HepG2 (cell line): ENCODE results near the gene ERICH6. TPM values are rescaled to one million over a fixed set of nuclear protein-coding genes. Genes with fewer than 3 reads are reported as not detected.

Source experiments
- FOXA1 ChIP-seq, 2 experiments: fragments of 450-650 bp in 1 of 2; sonication (generic) in 1 of 2; formaldehyde crosslinking in 1 of 2; IDR thresholded peaks; 2 replicates each; pipeline versions ENCODE4 v1.4.0 to v1.6.1; 2016 to 2020; ENCODE audit warnings: missing genetic modification reagents in 1 of 2
- MBNL3 ChIP-seq: fragments of 250-450 bp; sonication (Bioruptor Pico); conservative IDR thresholded peaks from 2 replicates; pipeline ENCODE4 v1.8.0; 2022; ENCODE audit warnings: mild to moderate bottlenecking, inconsistent platforms
- NR3C1 ChIP-seq: sonication (generic); formaldehyde crosslinking; IDR thresholded peaks from 2 replicates; pipeline ENCODE4 v1.4.0; 2020; ENCODE audit warnings: missing genetic modification reagents
- POLR2A ChIP-seq, 2 experiments: IDR thresholded peaks; 2 replicates each; pipeline ENCODE4 v1.6.1; 2011; ENCODE audit warnings: low read depth in 2 of 2, low read length in 2 of 2, mild to moderate bottlenecking in 1 of 2, moderate library complexity in 1 of 2; ENCODE audit not compliant: insufficient read depth in 1 of 2
- SIN3A ChIP-seq: IDR thresholded peaks from 2 replicates; pipeline ENCODE4 v1.6.1; 2011; ENCODE audit warnings: low read depth, mild to moderate bottlenecking, control low read depth, low read length, borderline replicate concordance
- TCF12 ChIP-seq, 2 experiments: fragments of 450-650 bp in 1 of 2; sonication (generic) in 1 of 2; formaldehyde crosslinking in 1 of 2; IDR thresholded peaks; 2 replicates each; pipeline versions ENCODE4 v1.6.1 to v1.8.0; 2017 to 2022; ENCODE audit warnings: antibody characterized with exemption in 1 of 2, mild to moderate bottlenecking in 1 of 2, missing genetic modification reagents in 1 of 2, moderate library complexity in 1 of 2
- ZMYM4 ChIP-seq: sonication (generic); formaldehyde crosslinking; IDR thresholded peaks from 2 replicates; pipeline ENCODE4 v1.8.1; 2023; ENCODE audit warnings: mild to moderate bottlenecking, missing genetic modification reagents
- ZNF143 ChIP-seq: sonication (generic); formaldehyde crosslinking; IDR thresholded peaks from 2 replicates; pipeline ENCODE4 v1.4.0; 2020; ENCODE audit warnings: missing genetic modification reagents
- ZNF382 ChIP-seq: sonication (generic); formaldehyde crosslinking; IDR thresholded peaks from 2 replicates; pipeline ENCODE4 v1.5.0; 2020; ENCODE audit warnings: missing genetic modification reagents, mild to moderate bottlenecking, borderline replicate concordance
- ZNF746 ChIP-seq: sonication (generic); formaldehyde crosslinking; IDR thresholded peaks from 2 replicates; pipeline ENCODE4 v1.8.0; 2022; ENCODE audit warnings: mild to moderate bottlenecking, missing genetic modification reagents
- ZNF850 ChIP-seq: sonication (generic); formaldehyde crosslinking; conservative IDR thresholded peaks from 2 replicates; pipeline ENCODE4 v1.9.0; 2021; ENCODE audit warnings: mild to moderate bottlenecking, missing genetic modification reagents
- ZSCAN20 ChIP-seq: sonication (generic); formaldehyde crosslinking; IDR thresholded peaks from 2 replicates; pipeline ENCODE4 v1.4.0; 2020; ENCODE audit warnings: missing genetic modification reagents, mild to moderate bottlenecking, borderline replicate concordance
- polyA plus RNA-seq, 8 experiments: library from polyadenylated mRNA; depleted of rRNA in 3 of 8; stranded (reverse) in 7 of 8; unstranded in 1 of 8; fragments of >200 nt; fragmentation: Illumina TruSeq in 4 of 8; extraction: Trizol in 4 of 8; gene quantifications; 2 replicates each; pipeline versions ENCODE4 v1.2.1 to v1.2.3, GENCODE V29; 2011 to 2016; ENCODE audit warnings: low read depth in 4 of 8, missing spikeins in 1 of 8, mixed read lengths in 1 of 8; ENCODE audit not compliant: insufficient read depth in 1 of 8
- total RNA-seq, 5 experiments: library from RNA; depleted of rRNA; stranded (reverse); fragments of >200 nt; fragmentation: Illumina TruSeq; extraction: Trizol; gene quantifications; 2 replicates each; pipeline ENCODE4 v1.2.3, GENCODE V29; 2016; ENCODE audit warnings: low read depth in 1 of 5
- TF ChIP-seq, protein P1 (sequence below), 2 experiments: sonication (generic) in 1 of 2; formaldehyde crosslinking in 1 of 2; IDR thresholded peaks; 2 replicates each; pipeline versions ENCODE4 v1.6.1 to v1.9.0; 2014 to 2022; ENCODE audit warnings: antibody characterized with exemption in 1 of 2, borderline replicate concordance in 1 of 2, inconsistent platforms in 1 of 2, low read depth in 1 of 2, missing genetic modification reagents in 1 of 2
- TF ChIP-seq, protein P2 (sequence below): sonication (generic); formaldehyde crosslinking; IDR thresholded peaks from 2 replicates; pipeline ENCODE4 v1.4.0; 2020; ENCODE audit warnings: missing genetic modification reagents, borderline replicate concordance
- TF ChIP-seq, protein P3 (sequence below): sonication (generic); formaldehyde crosslinking; IDR thresholded peaks from 2 replicates; pipeline ENCODE4 v1.4.0; 2020; ENCODE audit warnings: mild to moderate bottlenecking, missing genetic modification reagents

ERICH6 gene
- total and polyA plus RNA-seq, 2 of the 13 experiments (the other 11 are each of a cell fraction or from before 2014, with no cell fraction given) = 0.03 TPM; not detected in 1

DNA sequence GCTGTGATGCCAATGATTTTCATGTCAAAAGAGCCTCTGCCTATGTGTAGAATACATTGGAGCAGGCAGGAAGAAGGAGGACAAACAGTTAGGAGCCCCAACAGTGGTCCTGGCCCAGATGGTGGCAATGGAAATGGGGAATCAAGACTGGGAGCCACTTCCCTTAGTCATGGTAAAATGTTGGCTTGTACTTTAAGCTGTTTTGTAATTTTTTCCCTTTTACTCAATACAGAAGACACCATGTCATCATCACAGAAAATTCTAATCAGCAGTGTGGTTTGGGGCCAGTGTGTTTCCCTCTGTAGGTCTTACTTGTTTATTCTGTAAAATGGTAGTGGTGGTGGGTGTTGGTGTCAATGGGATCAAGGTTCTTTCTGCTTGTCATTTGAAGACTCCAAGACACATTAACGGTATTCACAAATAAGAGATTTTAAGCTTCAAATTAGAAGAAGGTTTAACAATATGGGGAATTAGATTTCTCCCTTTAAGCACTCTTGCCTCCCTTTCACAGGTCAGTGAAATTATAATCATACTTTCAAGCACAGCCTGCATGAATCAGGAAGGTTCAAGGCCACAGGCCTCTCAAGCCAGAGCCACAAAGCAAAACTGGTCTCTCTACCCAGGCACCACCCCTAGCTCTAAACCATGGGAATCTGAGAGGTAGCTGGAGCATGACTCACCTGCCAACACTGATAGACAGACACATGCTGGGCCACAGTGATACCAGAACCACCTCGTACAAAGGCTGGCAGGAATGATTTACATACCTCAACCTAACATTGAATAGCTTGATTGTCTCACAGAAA lies 34.4 kb upstream of the ERICH6 start (continued):
- TF ChIP-seq, protein P1, sequence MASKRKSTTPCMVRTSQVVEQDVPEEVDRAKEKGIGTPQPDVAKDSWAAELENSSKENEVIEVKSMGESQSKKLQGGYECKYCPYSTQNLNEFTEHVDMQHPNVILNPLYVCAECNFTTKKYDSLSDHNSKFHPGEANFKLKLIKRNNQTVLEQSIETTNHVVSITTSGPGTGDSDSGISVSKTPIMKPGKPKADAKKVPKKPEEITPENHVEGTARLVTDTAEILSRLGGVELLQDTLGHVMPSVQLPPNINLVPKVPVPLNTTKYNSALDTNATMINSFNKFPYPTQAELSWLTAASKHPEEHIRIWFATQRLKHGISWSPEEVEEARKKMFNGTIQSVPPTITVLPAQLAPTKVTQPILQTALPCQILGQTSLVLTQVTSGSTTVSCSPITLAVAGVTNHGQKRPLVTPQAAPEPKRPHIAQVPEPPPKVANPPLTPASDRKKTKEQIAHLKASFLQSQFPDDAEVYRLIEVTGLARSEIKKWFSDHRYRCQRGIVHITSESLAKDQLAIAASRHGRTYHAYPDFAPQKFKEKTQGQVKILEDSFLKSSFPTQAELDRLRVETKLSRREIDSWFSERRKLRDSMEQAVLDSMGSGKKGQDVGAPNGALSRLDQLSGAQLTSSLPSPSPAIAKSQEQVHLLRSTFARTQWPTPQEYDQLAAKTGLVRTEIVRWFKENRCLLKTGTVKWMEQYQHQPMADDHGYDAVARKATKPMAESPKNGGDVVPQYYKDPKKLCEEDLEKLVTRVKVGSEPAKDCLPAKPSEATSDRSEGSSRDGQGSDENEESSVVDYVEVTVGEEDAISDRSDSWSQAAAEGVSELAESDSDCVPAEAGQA (IDR thresholded peaks at IDR 0.05; ENCODE audit: low read depth) = no peak
- TF ChIP-seq, protein P1 (CRISPR knock-in tag; IDR thresholded peaks at IDR 0.05; ENCODE audit: borderline replicate concordance) = no peak
- TF ChIP-seq ZNF143 = no peak
- no peak for TF ChIP-seq ZNF746 (CRISPR knock-in tag)
- TF ChIP-seq ZSCAN20 (CRISPR knock-in tag) = no peak
- TF ChIP-seq FOXA1 (IDR thresholded peaks at IDR 0.05) = no peak
- no peak; the same call in 1 of the 2 replicates for TF ChIP-seq FOXA1 (CRISPR knock-in tag; IDR thresholded peaks at IDR 0.05)
- no peak for TF ChIP-seq ZNF382 (CRISPR knock-in tag)
- TF ChIP-seq ZNF850 (CRISPR knock-in tag) = no peak
- TF ChIP-seq MBNL3 (CRISPR knock-in tag) = no peak
- TF ChIP-seq, protein P2, sequence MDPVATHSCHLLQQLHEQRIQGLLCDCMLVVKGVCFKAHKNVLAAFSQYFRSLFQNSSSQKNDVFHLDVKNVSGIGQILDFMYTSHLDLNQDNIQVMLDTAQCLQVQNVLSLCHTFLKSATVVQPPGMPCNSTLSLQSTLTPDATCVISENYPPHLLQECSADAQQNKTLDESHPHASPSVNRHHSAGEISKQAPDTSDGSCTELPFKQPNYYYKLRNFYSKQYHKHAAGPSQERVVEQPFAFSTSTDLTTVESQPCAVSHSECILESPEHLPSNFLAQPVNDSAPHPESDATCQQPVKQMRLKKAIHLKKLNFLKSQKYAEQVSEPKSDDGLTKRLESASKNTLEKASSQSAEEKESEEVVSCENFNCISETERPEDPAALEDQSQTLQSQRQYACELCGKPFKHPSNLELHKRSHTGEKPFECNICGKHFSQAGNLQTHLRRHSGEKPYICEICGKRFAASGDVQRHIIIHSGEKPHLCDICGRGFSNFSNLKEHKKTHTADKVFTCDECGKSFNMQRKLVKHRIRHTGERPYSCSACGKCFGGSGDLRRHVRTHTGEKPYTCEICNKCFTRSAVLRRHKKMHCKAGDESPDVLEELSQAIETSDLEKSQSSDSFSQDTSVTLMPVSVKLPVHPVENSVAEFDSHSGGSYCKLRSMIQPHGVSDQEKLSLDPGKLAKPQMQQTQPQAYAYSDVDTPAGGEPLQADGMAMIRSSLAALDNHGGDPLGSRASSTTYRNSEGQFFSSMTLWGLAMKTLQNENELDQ = no peak
- TF ChIP-seq, protein P3, sequence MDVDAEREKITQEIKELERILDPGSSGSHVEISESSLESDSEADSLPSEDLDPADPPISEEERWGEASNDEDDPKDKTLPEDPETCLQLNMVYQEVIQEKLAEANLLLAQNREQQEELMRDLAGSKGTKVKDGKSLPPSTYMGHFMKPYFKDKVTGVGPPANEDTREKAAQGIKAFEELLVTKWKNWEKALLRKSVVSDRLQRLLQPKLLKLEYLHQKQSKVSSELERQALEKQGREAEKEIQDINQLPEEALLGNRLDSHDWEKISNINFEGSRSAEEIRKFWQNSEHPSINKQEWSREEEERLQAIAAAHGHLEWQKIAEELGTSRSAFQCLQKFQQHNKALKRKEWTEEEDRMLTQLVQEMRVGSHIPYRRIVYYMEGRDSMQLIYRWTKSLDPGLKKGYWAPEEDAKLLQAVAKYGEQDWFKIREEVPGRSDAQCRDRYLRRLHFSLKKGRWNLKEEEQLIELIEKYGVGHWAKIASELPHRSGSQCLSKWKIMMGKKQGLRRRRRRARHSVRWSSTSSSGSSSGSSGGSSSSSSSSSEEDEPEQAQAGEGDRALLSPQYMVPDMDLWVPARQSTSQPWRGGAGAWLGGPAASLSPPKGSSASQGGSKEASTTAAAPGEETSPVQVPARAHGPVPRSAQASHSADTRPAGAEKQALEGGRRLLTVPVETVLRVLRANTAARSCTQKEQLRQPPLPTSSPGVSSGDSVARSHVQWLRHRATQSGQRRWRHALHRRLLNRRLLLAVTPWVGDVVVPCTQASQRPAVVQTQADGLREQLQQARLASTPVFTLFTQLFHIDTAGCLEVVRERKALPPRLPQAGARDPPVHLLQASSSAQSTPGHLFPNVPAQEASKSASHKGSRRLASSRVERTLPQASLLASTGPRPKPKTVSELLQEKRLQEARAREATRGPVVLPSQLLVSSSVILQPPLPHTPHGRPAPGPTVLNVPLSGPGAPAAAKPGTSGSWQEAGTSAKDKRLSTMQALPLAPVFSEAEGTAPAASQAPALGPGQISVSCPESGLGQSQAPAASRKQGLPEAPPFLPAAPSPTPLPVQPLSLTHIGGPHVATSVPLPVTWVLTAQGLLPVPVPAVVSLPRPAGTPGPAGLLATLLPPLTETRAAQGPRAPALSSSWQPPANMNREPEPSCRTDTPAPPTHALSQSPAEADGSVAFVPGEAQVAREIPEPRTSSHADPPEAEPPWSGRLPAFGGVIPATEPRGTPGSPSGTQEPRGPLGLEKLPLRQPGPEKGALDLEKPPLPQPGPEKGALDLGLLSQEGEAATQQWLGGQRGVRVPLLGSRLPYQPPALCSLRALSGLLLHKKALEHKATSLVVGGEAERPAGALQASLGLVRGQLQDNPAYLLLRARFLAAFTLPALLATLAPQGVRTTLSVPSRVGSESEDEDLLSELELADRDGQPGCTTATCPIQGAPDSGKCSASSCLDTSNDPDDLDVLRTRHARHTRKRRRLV (CRISPR knock-in tag) = no peak
- no peak for TF ChIP-seq NR3C1 (CRISPR knock-in tag)
- no peak for TF ChIP-seq SIN3A
- TF ChIP-seq TCF12 (IDR thresholded peaks at IDR 0.05) = no peak
- no peak for TF ChIP-seq TCF12 (CRISPR knock-in tag; IDR thresholded peaks at IDR 0.05)
- TF ChIP-seq POLR2A (IDR thresholded peaks at IDR 0.05; ENCODE audit: insufficient read depth in 1 of 2, low read depth in 2 of 2, low read length in 2 of 2) = no peak; a peak in 1 of 4 replicates
- no peak for TF ChIP-seq ZMYM4 (CRISPR knock-in tag)
